Ishikawa (cell line): ENCODE data around the gene SEC24D.

Experiments used
- CEBPB ChIP-seq: IDR thresholded peaks from 2 replicates; pipeline ENCODE4 v1.6.1; 2012
- CREB1 ChIP-seq: IDR thresholded peaks from 2 replicates; pipeline ENCODE4 v1.6.1; 2012; ENCODE audit warnings: low read depth
- EP300 ChIP-seq: IDR thresholded peaks from 2 replicates; pipeline ENCODE4 v1.6.1; 2012; ENCODE audit warnings: borderline replicate concordance
- FOXM1 ChIP-seq: IDR thresholded peaks from 2 replicates; pipeline ENCODE4 v1.6.1; 2012; ENCODE audit warnings: low read depth, borderline replicate concordance
- TAF1 ChIP-seq: IDR thresholded peaks from 2 replicates; pipeline ENCODE4 v1.6.1; 2012; ENCODE audit warnings: low read depth, mild to moderate bottlenecking
- TEAD4 ChIP-seq: IDR thresholded peaks from 2 replicates; pipeline ENCODE4 v1.6.1; 2012
- YY1 ChIP-seq: IDR thresholded peaks from 2 replicates; pipeline ENCODE4 v1.6.1; 2012; ENCODE audit warnings: low read depth
- TF ChIP-seq, protein P1 (sequence below): IDR thresholded peaks from 2 replicates; pipeline ENCODE4 v1.6.1; 2012
- TF ChIP-seq, protein P2 (sequence below): IDR thresholded peaks from 2 replicates; pipeline ENCODE4 v1.6.1; 2012

DNA sequence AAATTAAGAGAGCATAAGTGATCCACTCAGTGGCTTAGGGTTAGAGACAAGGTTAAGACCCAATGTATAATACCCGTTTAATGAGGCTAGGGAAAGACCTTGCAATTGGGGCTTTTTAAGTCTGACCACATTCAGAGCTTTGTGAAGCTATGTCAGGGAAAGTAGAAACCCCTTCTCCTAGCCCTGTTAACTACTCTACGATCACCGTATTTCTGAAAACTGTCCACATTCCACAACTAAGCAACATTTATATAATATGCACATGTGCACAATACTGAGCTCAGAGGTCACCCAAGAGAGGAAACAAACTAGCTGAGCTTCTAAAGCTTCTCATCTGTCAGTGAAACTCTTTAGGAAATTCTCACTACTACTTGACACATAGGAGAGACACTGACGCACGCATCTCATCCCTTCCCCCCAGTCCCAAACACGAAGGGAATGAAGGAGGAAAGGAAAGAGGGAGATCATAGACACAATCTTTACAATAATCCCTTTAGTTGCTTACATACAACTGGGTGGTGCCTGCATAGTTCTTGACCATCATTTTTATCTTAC lies 94.5 kb downstream of the SEC24D start:
- TF ChIP-seq CEBPB (no peak), YY1 (no peak), EP300 (no peak), TEAD4 (no peak), FOXM1 (no peak), CREB1 (no peak), TAF1 (no peak)
- TF ChIP-seq, protein P1, sequence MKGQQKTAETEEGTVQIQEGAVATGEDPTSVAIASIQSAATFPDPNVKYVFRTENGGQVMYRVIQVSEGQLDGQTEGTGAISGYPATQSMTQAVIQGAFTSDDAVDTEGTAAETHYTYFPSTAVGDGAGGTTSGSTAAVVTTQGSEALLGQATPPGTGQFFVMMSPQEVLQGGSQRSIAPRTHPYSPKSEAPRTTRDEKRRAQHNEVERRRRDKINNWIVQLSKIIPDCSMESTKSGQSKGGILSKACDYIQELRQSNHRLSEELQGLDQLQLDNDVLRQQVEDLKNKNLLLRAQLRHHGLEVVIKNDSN, result no peak
- TF ChIP-seq, protein P2, sequence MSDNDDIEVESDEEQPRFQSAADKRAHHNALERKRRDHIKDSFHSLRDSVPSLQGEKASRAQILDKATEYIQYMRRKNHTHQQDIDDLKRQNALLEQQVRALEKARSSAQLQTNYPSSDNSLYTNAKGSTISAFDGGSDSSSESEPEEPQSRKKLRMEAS, result no peak
